GM18519 (cell line): Measurements from ENCODE around the gene ZBTB32.

ENCODE experiments used
- ATAC-seq: cut with Tn5 transposase; IDR thresholded peaks from one replicate; pipeline ENCODE4 v1.9.1; 2021; ENCODE audit warnings: mild to moderate bottlenecking, moderate library complexity; ENCODE audit not compliant: unreplicated experiment, low FRiP score

ZBTB32 gene

DNA sequence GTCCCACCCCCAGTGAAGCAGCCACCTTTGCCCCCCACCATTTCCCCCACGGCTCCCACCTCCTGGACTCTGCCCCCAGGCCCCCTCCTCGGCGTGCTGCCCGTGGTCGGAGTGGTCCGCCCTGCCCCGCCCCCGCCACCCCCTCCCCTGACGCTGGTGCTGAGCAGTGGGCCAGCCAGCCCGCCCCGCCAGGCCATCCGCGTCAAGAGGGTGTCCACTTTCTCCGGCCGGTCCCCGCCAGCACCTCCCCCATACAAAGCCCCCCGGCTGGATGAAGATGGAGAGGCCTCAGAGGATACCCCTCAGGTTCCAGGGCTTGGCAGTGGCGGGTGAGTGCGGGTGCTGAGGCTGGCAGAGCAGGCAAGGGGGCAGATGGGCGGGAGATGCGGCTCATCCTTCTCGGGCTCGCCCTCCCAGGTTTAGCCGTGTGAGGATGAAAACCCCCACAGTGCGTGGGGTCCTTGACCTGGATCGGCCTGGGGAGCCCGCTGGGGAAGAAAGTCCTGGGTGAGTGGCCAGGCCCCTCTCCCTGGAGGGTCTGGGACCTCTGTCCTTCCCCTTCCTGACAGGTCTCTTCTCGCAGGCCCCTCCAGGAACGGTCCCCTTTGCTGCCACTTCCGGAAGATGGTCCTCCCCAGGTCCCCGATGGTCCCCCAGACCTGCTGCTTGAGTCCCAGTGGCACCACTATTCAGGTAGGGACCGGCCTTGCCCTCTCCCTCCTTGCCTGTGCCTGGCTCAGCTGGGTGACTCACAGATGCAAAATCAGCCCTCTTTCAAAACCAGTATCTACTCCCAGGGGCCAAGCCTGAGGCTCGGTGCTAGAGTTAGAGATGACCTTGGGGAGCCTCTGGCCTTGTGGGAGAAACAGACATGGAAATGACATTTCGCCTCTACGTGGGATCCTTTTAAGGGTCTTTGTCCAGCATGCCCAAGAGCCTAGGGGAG, 29.1 kb downstream of the ZBTB32 start:
- ATAC-seq, result no peak

DNA sequence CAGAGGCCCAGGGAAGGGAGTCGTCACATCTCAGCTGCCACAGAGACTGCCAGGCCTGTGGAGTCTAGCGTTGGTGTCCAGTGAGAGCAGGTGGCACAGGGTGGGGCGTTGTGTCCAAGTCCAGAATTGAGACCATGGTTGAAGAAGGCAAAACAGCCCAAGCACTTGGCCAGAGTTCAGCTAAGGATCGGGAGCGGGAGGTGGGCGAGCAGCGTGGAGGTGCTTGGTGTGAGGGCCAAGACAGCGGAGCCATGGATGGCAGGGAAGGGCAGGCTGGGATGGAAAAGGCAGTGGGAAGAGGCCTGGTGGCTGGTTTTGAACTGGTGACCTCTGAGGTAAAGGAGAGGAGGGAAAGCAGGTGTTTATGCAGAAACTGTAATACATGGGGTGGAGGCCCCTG, 29.9 kb downstream of the ZBTB32 start:
- no peak for ATAC-seq

DNA sequence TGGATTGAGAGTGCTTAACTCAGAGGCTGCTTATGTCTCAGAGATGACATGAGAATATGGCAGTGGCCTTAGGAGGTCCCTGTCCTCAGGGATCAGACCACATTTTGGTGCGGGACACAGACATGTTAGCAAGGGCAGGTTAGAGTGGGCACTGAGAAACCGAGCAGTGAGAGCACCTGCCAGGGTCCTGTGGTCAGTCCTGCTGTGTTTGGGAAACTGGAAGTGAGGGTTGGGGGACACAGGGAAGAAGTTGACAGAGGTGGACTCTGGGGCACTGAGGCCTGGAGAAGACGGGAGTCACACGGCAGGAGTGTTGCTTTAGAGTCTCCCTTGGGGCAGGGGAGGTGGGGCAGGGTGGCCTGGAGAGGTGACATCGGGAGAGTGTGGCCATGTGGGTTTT, 30.5 kb downstream of the ZBTB32 start:
- no peak for ATAC-seq

DNA sequence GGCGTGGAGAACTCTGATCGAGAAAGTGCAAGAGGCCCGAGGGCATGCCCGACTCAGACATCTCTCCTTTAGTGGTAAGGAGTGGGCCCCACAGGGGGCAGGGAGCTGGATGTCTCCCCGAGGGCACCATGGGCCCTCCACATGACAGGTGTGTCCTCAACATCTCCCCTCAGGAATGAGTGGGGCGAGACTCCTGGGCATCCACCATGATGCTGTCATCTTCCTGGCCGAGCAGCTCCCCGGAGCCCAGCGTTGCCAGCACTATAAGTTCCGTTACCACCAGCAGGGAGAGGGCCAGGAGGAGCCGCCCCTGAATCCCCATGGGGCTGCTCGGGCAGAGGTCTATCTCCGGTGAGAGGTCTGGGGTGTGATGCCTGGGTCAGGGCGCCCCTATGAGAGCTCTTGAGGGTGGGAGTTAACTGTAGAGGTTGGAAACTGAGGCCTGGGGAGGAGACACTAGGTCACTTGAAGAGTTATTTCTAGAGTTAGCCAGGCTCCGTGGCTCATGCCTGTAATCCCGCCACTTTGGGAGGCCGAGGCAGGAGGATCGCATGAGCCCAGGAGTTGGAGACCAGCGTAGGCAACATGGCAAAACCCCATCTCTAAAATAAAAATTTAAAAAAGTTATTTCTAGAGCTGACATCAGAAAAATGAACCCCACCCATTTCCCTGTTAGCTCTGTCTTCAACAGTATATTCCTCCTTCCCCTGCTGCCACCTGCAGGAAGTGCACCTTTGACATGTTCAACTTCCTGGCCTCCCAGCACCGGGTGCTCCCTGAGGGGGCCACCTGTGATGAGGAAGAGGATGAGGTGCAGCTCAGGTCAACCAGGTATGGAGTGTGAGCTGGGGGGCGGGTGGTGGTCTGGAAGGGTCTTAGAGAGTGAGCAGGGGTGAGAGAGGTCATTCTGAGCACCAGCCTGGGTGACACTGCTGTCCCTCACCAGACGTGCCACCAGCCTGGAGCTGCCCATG, 32.8 kb downstream of the ZBTB32 start:
- ATAC-seq, result no peak

DNA sequence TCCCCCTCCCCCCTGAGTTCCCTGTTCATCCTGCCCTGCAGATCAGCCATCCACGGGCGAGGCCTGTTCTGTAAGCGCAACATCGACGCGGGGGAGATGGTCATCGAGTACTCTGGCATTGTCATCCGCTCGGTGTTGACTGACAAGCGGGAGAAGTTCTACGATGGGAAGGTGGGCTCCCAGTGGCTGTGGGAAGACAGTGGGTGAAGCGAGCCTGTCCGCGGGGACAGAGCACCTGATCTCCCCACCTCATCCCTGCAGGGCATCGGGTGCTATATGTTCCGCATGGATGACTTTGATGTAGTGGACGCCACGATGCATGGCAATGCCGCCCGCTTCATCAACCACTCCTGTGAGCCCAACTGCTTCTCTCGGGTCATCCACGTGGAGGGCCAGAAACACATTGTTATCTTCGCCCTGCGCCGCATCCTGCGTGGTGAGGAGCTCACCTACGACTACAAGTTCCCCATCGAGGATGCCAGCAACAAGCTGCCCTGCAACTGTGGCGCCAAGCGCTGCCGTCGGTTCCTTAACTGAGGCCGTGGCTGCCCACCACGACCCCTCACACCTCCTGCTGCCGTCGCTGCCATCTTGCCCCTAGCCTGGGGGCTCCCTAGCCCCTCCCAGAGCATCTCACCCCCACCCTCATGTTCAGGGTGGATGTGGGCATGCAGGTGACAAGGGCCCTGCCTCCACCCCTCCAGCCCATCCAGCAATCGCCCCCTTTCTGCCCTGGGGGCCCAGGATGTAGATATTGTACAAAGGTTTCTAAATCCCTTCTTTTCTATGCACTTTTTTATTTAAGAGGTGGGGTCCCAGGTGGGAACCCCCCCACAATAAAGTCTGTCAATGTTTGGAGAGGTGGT, 33.9 kb downstream of the ZBTB32 start:
- ATAC-seq, result no peak

DNA sequence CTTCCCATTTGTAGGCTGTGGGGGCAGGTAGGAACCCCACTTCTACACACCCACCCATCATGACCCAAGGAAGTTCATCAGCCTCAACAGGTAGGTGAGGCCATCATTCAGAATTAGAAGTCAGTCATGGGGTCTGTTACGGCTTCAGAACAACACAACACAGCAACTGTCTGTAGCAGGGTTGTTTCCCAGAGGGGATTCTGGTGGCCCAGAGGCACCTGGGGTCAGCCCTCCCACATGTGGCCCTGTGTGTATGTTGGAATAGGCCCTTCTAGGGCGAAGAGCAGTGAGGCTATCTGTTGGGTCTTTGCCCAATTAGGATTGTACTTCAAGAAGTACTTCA, 34.5 kb downstream of the ZBTB32 start:
- ATAC-seq, result no peak

DNA sequence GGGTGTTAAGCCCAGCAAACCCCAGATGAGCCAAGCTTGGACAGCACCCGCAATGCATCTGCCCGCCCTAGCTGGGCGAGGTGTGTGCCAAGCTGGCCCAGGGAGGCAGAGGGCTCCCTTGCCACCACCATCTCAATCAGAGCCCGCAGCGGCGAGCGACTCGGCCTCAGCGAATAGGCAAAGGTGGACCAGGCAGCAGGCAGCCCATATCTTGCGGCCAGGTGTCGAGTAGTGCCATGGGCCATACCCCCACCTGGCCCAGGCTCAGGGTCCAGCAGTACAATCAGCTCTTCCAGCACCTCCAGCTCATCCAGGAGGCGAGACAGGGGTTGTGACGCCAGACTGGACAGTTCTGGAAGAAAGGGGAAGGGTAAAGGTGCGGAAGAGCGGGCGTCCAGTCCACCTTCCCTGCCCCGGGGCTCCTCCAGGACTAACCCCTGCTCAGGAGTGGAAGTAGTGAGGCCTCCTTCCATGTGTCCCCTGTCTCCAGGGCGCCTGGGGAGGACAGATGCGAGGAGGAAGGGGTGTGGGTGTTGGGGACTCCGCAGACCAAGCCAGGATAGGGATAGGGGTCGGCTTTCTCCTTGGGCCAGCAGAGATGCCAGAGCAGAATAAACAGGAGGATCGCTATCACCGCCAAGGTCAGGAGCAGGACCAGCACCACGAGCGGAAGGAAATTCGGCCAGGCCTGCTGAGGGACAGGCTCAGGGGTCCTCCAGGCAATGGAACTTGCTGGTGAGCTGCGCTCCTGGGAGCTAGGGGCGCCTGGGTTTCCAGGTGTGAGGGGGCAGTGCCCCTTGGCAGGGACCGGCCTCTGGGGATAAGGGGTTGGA, 35.1 kb downstream of the ZBTB32 start:
- no peak for ATAC-seq

DNA sequence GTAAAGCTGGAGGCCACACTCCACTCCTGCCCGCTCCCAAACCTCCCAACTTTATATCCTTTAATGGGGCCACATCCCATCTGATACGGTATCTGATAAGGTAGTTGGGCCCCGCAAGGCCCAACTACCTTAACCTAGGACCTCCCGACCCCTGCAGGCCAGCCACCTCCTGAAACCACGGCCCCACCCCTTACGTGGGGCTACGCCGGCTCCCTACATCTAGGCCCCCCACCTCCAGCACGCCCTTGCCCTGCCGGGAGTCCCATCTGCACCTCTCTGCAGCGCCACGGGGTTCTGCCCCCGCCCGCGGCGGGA, 35.7 kb downstream of the ZBTB32 start:
- peak; percentile 20 for ATAC-seq

DNA sequence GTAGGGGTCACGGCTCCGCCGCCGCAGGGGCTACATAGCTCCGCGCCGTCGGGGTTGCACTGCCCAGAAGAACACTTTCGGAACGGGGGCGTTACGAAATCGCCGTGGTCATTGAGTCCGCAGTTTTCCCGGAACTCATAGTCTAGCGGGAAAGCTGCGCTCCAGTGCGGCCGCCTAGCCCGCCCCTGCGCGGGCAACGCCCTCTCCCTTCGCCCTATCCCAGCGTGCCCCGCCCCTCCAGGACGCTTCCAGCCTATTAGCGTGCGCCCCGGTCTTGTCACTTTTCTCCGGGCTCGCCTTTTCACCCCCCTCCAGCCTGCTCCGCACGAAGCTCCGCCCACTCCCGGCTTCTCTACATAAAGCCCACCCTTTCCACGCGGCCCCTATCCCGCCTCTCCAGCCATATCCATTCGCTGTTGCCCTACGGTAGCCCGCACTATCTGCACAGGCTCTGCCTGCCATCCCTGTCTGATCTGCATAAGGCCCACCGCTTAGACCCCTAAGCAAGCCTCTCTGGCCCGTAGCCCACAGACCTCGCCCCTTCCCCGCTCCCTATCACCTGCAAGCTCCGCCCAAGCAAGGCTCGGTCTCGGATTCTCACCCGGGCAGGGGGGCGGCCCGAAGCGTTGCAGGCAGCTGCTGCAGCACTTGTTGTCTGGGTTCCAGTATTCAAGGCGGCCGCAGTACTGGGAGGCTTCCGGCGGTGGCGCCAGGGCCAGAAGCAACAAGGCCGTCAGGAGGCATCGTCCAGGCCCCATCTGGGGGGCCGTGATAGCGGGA, 36.3 kb downstream of the ZBTB32 start:
- ATAC-seq, result peak; percentile 39

DNA sequence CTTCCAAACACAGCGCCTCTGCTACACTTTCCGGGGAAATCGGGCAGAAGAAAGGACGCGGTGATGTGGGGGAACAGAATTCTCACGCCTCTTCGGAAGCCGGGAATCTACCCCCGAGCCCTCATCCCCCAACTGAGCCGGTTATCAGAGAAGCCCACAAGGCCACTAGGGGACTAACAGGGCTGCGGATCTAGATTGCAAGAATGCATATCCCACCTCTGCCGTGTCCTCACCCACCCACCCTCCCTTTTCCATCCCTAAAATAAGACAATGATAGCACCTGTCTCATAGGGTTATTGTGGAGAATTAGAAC, 36.8 kb downstream of the ZBTB32 start:
- ATAC-seq, result no peak

DNA sequence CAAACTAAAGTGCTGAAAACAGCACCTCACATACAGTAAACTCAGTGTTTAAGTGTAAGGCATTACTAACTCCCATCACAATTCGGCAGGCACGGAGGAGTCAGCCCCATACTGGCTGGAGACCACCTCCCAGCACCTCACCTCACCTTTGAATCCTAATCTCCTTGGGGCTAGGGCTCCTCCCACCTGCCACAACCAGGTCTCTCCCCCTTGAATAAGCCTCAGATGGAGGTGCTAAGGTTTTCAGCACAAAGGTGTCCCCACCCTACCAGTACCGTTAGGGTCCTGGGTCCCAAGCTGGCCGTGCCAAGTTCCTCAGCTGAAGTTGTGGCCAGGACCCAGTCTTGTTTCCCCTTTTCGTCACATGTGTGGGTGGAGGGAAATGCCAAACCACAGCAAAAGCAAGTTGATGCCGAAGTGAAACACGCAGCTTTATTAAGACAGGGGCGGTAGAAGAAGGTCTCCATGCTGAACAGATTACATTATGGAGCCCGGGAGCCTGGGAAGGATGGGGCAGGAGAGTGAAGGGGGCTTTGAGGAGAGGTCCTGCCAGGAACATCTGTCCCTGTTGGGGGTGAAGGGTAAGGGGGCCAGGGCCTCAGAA, 37.9 kb downstream of the ZBTB32 start, which contains the start of gene IGFLR1:
Gene IGFLR1, minus strand, starts transcription at position 332 of the 604 bp plus-strand sequence. CDS start 1,272 bp downstream, outside the sequence.
- ATAC-seq, result no peak

DNA sequence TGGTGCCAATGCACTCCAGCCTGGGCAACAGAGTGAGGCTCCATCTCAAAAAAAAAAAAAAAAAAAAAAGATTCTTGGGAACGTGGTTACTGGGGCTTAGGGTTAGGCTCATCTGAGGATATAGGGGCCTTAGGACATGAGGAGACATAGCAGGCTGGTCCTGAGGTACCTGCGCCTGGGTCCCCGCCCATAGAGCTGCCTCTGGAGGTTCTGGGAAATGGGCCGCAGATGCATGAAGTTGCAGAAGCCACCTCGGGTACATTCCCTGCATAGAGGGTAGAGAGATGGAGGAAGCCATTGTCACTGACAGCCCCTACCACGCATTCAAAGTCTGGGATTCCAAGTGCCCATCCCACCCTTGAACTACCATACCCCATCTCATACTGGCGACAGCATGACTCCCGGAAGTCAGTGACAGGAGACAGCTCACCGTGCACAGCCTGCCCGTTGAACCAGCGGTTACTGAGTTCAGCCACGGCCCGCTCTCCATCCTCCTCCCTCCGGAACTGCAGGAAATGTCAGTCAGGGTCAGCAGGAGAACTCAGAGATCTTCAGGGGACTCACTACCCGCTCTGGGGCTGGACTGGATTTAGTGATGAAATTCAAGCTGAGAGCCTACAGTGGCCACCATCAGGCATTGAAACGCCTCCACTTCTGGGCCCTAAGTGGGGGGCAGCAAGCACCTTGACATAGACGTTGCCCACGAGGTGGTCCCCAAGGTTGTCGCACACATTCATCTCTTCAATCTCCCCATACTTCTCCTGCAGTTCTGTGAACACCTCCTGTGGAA, 39.5 kb downstream of the ZBTB32 start:
- ATAC-seq, result no peak

DNA sequence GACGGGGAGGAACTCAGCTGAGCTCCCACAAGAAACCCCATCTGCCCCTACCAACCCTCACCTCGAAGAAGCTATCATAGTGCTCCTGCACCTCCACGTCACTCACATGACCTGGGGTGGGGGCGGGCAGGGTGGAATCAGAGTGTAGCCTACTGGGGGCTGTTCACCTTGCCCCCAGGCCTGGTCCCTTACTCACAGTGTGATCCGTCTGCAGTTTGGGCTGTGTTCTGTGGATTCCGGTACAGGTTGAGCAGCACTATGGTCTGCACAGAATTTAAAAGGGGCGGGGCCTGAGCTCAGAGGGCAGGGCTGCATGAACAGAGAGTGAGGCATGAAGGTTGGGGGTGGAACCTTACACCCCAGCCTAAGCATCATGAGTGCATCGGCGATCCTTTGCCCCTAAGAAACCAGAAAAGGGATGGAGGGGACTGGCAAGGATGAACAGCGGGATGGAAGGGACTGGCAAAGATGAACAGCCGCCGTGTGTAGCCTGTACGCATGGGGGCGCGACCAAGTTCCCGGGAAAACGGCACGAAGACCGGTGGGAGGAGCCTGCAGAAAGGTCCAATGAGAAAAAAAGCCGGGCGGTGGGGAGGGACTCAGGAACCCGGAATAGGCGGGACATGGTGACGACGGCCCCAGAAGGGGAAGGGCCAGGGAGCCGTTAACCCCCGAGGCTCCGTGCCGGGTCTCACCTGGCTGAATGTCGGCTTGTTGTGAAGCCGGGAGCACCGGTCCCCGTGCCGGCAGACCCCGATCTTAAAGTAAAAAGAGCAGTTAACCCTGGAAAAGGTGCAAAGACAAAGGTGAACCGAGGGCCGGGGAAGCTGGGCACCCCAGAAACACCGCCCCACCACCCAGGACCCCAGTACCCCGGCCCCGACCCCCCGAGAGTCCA, 40.3 kb downstream of the ZBTB32 start:
- ATAC-seq, result no peak

DNA sequence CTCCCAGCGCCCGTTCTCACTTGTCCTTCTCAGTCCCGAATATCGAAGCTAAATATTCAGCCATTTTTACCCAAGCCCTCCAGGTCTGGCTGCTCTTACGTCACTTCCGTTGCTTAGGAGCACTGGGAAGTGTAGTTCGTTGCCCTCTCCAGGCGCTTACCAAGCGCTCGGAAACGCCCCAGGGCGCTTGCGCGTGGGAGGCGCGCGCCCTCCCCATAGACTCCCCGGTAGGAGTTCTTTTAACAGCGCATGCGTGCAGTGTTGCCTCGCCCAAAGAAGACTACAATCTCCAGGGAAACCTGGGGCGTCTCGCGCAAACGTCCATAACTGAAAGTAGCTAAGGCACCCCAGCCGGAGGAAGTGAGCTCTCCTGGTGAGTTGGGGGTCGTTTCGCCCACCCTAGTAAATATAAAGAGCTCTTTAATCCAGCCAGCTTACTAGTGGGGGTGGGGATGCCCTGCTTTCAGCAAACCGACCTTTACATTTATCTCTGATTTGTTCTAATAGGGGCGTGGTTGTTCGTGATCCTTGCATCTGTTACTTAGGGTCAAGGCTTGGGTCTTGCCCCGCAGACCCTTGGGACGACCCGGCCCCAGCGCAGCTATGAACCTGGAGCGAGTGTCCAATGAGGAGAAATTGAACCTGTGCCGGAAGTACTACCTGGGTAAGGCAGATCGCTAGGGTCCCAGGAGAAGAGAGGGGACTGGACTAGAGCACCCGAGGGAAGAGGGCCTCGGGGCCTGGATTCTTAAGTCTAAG, 41.1 kb downstream of the ZBTB32 start, which contains the start of the genes PSENEN and U2AF1L4:
Gene PSENEN, plus strand, starts transcription at position 324 of the 759 bp plus-strand sequence. Its CDS starts 280 bp downstream, at position 604.
Gene U2AF1L4, minus strand, starts transcription at position 91 of the 759 bp plus-strand sequence. Its CDS starts 27 bp downstream, at position 64.
- ATAC-seq, result peak; percentile 31

DNA sequence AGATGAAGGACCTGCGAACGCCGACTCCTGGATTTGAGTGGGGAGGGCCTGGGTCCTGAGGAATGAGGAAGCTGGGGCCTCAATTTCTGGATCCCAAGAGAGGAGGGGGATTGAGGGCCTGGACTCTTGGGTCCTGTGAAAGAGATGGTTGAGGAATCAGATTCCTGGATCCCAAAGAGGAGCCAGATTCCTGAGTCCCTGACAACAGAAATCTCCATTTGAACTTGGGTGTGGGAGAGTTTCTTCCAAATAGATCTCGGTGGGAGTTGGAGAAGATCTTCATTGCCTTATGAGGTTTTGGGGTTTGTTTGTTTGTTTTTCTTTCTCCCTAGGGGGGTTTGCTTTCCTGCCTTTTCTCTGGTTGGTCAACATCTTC, 41.7 kb downstream of the ZBTB32 start:
- ATAC-seq, result no peak

DNA sequence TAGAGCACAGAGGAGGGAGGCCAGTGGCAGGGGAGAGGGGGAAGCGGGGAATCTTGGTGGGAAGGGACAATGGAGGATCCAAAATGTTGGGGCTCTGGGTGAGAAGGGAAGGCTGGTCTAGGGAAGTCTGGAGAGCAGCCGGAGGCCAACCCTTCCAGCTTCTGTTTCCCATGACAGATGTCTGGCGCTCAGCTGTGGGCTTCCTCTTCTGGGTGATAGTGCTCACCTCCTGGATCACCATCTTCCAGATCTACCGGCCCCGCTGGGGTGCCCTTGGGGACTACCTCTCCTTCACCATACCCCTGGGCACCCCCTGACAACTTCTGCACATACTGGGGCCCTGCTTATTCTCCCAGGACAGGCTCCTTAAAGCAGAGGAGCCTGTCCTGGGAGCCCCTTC, 42.2 kb downstream of the ZBTB32 start:
- ATAC-seq, result no peak
